ENCODE data around the gene CSK.

Gene CSK

GRCh38 chr15:74799255-74799855, 17.5 kb downstream of the CSK start:
- TF ChIP-seq, protein P1, sequence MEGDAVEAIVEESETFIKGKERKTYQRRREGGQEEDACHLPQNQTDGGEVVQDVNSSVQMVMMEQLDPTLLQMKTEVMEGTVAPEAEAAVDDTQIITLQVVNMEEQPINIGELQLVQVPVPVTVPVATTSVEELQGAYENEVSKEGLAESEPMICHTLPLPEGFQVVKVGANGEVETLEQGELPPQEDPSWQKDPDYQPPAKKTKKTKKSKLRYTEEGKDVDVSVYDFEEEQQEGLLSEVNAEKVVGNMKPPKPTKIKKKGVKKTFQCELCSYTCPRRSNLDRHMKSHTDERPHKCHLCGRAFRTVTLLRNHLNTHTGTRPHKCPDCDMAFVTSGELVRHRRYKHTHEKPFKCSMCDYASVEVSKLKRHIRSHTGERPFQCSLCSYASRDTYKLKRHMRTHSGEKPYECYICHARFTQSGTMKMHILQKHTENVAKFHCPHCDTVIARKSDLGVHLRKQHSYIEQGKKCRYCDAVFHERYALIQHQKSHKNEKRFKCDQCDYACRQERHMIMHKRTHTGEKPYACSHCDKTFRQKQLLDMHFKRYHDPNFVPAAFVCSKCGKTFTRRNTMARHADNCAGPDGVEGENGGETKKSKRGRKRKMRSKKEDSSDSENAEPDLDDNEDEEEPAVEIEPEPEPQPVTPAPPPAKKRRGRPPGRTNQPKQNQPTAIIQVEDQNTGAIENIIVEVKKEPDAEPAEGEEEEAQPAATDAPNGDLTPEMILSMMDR (conservative IDR thresholded peaks at IDR 0.05; ENCODE audit: low read length), result no peak
- no peak overlapping the region for H3K4me3 ChIP-seq (ENCODE audit: low read length)
- DNase-seq (ENCODE audit: low read depth), result no peak

DNA sequence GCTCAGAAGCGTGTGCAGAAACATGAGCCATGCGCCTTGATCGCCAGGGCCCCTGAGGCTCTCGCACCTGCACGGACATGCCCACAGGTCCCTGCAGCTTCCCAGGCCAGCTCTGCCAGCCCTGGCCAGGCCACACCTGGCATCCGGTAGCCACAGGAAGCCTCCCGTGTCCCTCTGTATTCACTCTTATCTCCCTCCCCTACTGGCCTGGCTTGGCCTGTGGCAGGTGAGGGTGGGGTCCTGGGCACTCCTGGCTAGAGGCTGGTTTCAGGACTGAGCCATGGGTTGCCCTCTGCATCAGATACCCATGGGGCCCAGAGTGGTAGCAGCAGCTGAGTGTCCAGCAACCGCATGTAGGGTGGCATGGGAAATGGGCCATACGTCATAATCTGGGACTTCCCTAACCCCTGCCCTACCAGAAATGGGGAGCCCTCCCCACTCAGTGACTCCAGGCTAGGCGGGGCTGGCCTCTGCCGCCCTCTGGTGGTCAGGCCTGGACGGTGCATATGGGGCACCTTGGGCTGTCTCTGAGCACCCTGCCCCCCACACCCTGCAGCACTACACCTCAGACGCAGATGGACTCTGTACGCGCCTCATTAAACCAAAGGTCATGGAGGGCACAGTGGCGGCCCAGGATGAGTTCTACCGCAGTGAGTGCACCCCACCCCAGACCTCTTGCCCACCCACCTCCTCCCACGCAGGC, 18.1 kb downstream of the CSK start:
- DNase-seq (ENCODE audit: low read depth), result peak; percentile 47
- TF ChIP-seq, protein P1 (conservative IDR thresholded peaks at IDR 0.05; ENCODE audit: low read length), result peak; percentile 94
- no peak overlapping the region for H3K4me3 ChIP-seq (ENCODE audit: low read length)

DNA sequence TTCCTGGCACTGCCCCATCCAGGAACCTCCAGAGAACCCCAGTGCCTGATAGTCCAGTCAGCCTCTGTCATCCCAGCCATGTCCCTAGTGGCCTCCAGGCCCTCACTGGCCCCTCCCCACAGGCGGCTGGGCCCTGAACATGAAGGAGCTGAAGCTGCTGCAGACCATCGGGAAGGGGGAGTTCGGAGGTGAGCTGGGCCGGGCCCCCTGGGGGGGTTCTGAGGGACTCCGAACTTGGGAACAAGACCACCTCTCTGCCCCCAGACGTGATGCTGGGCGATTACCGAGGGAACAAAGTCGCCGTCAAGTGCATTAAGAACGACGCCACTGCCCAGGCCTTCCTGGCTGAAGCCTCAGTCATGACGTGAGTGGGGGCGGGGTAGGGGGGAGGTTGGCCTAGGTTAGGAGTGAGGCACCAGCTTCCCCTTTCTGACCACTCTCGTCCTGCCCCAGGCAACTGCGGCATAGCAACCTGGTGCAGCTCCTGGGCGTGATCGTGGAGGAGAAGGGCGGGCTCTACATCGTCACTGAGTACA, 18.7 kb downstream of the CSK start:
- H3K4me3 ChIP-seq (ENCODE audit: low read length), result no peak overlapping the region
- no peak for DNase-seq (ENCODE audit: low read depth)
- TF ChIP-seq, protein P1 (conservative IDR thresholded peaks at IDR 0.05; ENCODE audit: low read length), result no peak

DNA sequence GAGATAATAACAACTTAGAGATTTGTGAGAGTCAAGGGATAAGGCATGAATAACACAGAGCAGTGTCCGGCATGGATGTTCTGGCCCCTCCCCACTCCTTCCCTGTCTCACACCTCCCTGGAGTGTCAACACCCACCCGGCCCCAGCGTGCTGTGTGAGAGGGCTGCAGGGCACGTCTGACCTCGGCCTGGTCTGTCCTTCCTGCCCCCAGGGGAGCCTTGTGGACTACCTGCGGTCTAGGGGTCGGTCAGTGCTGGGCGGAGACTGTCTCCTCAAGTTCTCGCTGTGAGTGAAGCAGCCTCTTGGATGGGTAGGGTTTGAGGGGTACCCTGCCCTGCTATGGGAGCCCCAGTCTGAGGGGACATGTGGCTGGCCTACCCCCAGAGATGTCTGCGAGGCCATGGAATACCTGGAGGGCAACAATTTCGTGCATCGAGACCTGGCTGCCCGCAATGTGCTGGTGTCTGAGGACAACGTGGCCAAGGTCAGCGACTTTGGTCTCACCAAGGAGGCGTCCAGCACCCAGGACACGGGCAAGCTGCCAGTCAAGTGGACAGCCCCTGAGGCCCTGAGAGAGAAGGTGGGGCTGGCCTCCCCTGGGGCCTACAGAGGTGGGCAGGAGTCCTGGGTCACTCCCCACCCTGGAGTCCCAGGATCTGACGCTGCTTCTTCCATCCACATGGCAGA, 19.6 kb downstream of the CSK start:
- TF ChIP-seq, protein P1 (conservative IDR thresholded peaks at IDR 0.05; ENCODE audit: low read length), result no peak
- no peak overlapping the region for H3K4me3 ChIP-seq (ENCODE audit: low read length)
- DNase-seq (ENCODE audit: low read depth), result no peak

GRCh38 chr15:74802290-74802689, 20.4 kb downstream of the CSK start:
- TF ChIP-seq, protein P1 (conservative IDR thresholded peaks at IDR 0.05; ENCODE audit: low read length), result no peak
- no peak overlapping the region for H3K4me3 ChIP-seq (ENCODE audit: low read length)
- DNase-seq (ENCODE audit: low read depth), result no peak

- H3K4me3 ChIP-seq (ENCODE audit: low read length), result no peak overlapping the region
- no peak for DNase-seq (ENCODE audit: low read depth)
- TF ChIP-seq, protein P1 (conservative IDR thresholded peaks at IDR 0.05; ENCODE audit: low read length), result no peak
Observed at GRCh38 chr15:74802862-74803447, 21.1 kb downstream of the CSK start.

Measured in AG10803 (cell line).